H9 (cell line): ENCODE data around the gene CEACAM18. TPM values are rescaled to one million over a fixed set of nuclear protein-coding genes. Genes with fewer than 3 reads are reported as not detected.
"Not testable (repeated sequence)": the region's sequence is repeated elsewhere in the genome, so short reads cannot be mapped to it uniquely, and the experiment has no call there.

ENCODE experiments used
- DNase-seq: peaks from one replicate; pipeline ENCODE4 v3.0.0-alpha.2; 2017
- H2AFZ ChIP-seq: one replicate; pipeline ENCODE4 v1.6.1; 2013; ENCODE audit warnings: mild to moderate bottlenecking, low read length, control low read depth, moderate library complexity
- H2AK5ac ChIP-seq: 2 replicates; pipeline ENCODE4 v1.6.1; 2013; ENCODE audit warnings: low read length, control low read depth, mixed read lengths; ENCODE audit not compliant: insufficient read length
- H2BK120ac ChIP-seq: one replicate; pipeline ENCODE4 v1.6.1; 2013; ENCODE audit warnings: low read depth, mild to moderate bottlenecking, low read length, control low read depth, inconsistent platforms; ENCODE audit not compliant: poor library complexity, severe bottlenecking
- H2BK12ac ChIP-seq: 2 replicates; pipeline ENCODE4 v1.6.1; 2013; ENCODE audit warnings: low read length, control low read depth, mixed read lengths, low read depth; ENCODE audit not compliant: insufficient read length
- H2BK15ac ChIP-seq: 2 replicates; pipeline ENCODE4 v1.6.1; 2013; ENCODE audit warnings: low read depth, low read length, control low read depth
- H2BK20ac ChIP-seq: one replicate; pipeline ENCODE4 v1.6.1; 2013; ENCODE audit warnings: low read depth, mild to moderate bottlenecking, low read length, control low read depth, inconsistent platforms; ENCODE audit not compliant: poor library complexity, severe bottlenecking
- H2BK5ac ChIP-seq: 2 replicates; pipeline ENCODE4 v1.6.1; 2013; ENCODE audit warnings: low read length, control low read depth, mixed read lengths; ENCODE audit not compliant: insufficient read length
- H3K14ac ChIP-seq: 2 replicates; pipeline ENCODE4 v1.6.1; 2013; ENCODE audit warnings: low read length, control low read depth; ENCODE audit not compliant: insufficient read depth
- H3K18ac ChIP-seq: 2 replicates; pipeline ENCODE4 v1.6.1; 2013; ENCODE audit warnings: low read depth, mild to moderate bottlenecking, mixed read lengths, low read length, control low read depth; ENCODE audit not compliant: insufficient read length
- H3K23ac ChIP-seq: 2 replicates; pipeline ENCODE4 v1.6.1; 2013; ENCODE audit warnings: low read length, control low read depth, mixed read lengths, low read depth; ENCODE audit not compliant: insufficient read length
- H3K23me2 ChIP-seq: 2 replicates; pipeline ENCODE4 v1.6.1; 2013; ENCODE audit warnings: low read depth, mild to moderate bottlenecking, mixed read lengths, low read length, control low read depth; ENCODE audit not compliant: insufficient read length, poor library complexity, severe bottlenecking
- H3K27ac ChIP-seq: 2 replicates; pipeline ENCODE4 v1.5.1; 2013; ENCODE audit warnings: low read length, control low read depth, mixed read lengths, low read depth; ENCODE audit not compliant: insufficient read length
- H3K27me3 ChIP-seq: 2 replicates; pipeline ENCODE4 v1.6.1; 2013; ENCODE audit warnings: low read length, control low read depth, inconsistent platforms; ENCODE audit not compliant: insufficient read depth
- H3K4ac ChIP-seq: 2 replicates; pipeline ENCODE4 v1.6.1; 2013; ENCODE audit warnings: low read depth, mild to moderate bottlenecking, control low read depth, inconsistent platforms, low read length, moderate library complexity
- H3K4me1 ChIP-seq: 2 replicates; pipeline ENCODE4 v1.6.1; 2013; ENCODE audit warnings: low read length, control low read depth, inconsistent platforms; ENCODE audit not compliant: insufficient read depth
- H3K4me2 ChIP-seq: 2 replicates; pipeline ENCODE4 v1.6.1; 2013; ENCODE audit warnings: low read length, control low read depth, mixed read lengths; ENCODE audit not compliant: insufficient read length, insufficient read depth
- H3K56ac ChIP-seq: 2 replicates; pipeline ENCODE4 v1.6.1; 2013; ENCODE audit warnings: low read depth, mild to moderate bottlenecking, mixed read lengths, low read length, control low read depth; ENCODE audit not compliant: insufficient read length
- H3K79me1 ChIP-seq: 2 replicates; pipeline ENCODE4 v1.6.1; 2013; ENCODE audit warnings: low read depth, mild to moderate bottlenecking, moderate library complexity, low read length, control low read depth, inconsistent platforms; ENCODE audit not compliant: insufficient read depth, poor library complexity, severe bottlenecking
- H3K79me2 ChIP-seq: 2 replicates; pipeline ENCODE4 v1.6.1; 2013; ENCODE audit warnings: low read length, control low read depth, inconsistent platforms; ENCODE audit not compliant: insufficient read depth
- H3K9ac ChIP-seq: 2 replicates; pipeline ENCODE4 v1.6.1; 2013; ENCODE audit warnings: low read length, control low read depth, mixed read lengths; ENCODE audit not compliant: insufficient read length; ENCODE audit errors: extremely low read depth
- H3K9me3 ChIP-seq: one replicate; pipeline ENCODE4 v1.6.1; 2013; ENCODE audit warnings: low read depth, low read length, inconsistent platforms; ENCODE audit not compliant: control insufficient read depth
- H3T11ph ChIP-seq: one replicate; pipeline ENCODE4 v1.6.1; 2013; ENCODE audit warnings: mild to moderate bottlenecking, low read length, control low read depth, inconsistent platforms
- H4K20me1 ChIP-seq: one replicate; pipeline ENCODE4 v1.6.1; 2013; ENCODE audit not compliant: control insufficient read depth, insufficient read length, insufficient read depth
- H4K5ac ChIP-seq: 2 replicates; pipeline ENCODE4 v1.6.1; 2013; ENCODE audit warnings: low read depth, mild to moderate bottlenecking, mixed read lengths, low read length, control low read depth; ENCODE audit not compliant: insufficient read length
- H4K8ac ChIP-seq: replicated peaks from 2 replicates; pipeline ENCODE4 v1.6.1; 2013; ENCODE audit warnings: low read length, control low read depth, mixed read lengths, low read depth; ENCODE audit not compliant: insufficient read length
- H4K91ac ChIP-seq: 2 replicates; pipeline ENCODE4 v1.6.1; 2013; ENCODE audit warnings: low read depth, mild to moderate bottlenecking, moderate library complexity, mixed read lengths, low read length, control low read depth; ENCODE audit not compliant: insufficient read length
- H3K27ac Mint-ChIP-seq, 3 experiments: 2 replicates in 2 of 3; 3 replicates in 1 of 3; pipeline ENCODE4 v1.8.0; 2020 to 2021; ENCODE audit warnings: mixed read lengths in 3 of 3, mild to moderate bottlenecking in 1 of 3, moderate library complexity in 1 of 3
- H3K27me3 Mint-ChIP-seq: 2 replicates; pipeline ENCODE4 v1.8.0; 2021; ENCODE audit warnings: low read depth, mild to moderate bottlenecking, moderate library complexity, mixed read lengths
- H3K36me3 Mint-ChIP-seq, 3 experiments: 2 replicates in 2 of 3; 3 replicates in 1 of 3; pipeline ENCODE4 v1.8.0; 2020 to 2021; ENCODE audit warnings: low read depth in 3 of 3, mixed read lengths in 3 of 3; ENCODE audit not compliant: insufficient read depth in 1 of 3
- H3K4me1 Mint-ChIP-seq, 2 experiments: 2 replicates each; pipeline ENCODE4 v1.8.0; 2020; ENCODE audit warnings: mixed read lengths in 2 of 2
- H3K4me3 Mint-ChIP-seq, 2 experiments: 2 replicates in 1 of 2; 3 replicates in 1 of 2; pipeline ENCODE4 v1.8.0; 2020 to 2021; ENCODE audit warnings: mild to moderate bottlenecking in 2 of 2, mixed read lengths in 2 of 2, moderate library complexity in 1 of 2
- H3K9me3 Mint-ChIP-seq, 2 experiments: 2 replicates in 1 of 2; 3 replicates in 1 of 2; pipeline ENCODE4 v1.8.0; 2020; ENCODE audit warnings: mild to moderate bottlenecking in 2 of 2, mixed read lengths in 2 of 2, moderate library complexity in 1 of 2
- WGBS: extraction: QIAGEN DNeasy Blood & Tissue Kit; methylation state at CpG from one replicate; pipeline ENCODE4 v1.1.7; 2013; ENCODE audit warnings: missing lambda C conversion rate, low lambda C conversion rate, mixed read lengths; ENCODE audit not compliant: insufficient read length; ENCODE audit errors: extremely low coverage; 5-methylcytosine and 5-hydroxymethylcytosine counted together
- total RNA-seq: library from RNA; stranded (reverse); gene quantifications from 2 replicates; pipeline ENCODE4 v1.2.1, GENCODE V29; 2021
- TF ChIP-seq, protein P1 (sequence below): fragments of 200-600 bp; sonication (generic); conservative IDR thresholded peaks from 3 replicates; pipeline ENCODE4 v1.8.0; 2021; ENCODE audit warnings: antibody characterized with exemption, mild to moderate bottlenecking

Gene CEACAM18
- total RNA-seq, 1 experiment from 2014 or later = not detected

DNA sequence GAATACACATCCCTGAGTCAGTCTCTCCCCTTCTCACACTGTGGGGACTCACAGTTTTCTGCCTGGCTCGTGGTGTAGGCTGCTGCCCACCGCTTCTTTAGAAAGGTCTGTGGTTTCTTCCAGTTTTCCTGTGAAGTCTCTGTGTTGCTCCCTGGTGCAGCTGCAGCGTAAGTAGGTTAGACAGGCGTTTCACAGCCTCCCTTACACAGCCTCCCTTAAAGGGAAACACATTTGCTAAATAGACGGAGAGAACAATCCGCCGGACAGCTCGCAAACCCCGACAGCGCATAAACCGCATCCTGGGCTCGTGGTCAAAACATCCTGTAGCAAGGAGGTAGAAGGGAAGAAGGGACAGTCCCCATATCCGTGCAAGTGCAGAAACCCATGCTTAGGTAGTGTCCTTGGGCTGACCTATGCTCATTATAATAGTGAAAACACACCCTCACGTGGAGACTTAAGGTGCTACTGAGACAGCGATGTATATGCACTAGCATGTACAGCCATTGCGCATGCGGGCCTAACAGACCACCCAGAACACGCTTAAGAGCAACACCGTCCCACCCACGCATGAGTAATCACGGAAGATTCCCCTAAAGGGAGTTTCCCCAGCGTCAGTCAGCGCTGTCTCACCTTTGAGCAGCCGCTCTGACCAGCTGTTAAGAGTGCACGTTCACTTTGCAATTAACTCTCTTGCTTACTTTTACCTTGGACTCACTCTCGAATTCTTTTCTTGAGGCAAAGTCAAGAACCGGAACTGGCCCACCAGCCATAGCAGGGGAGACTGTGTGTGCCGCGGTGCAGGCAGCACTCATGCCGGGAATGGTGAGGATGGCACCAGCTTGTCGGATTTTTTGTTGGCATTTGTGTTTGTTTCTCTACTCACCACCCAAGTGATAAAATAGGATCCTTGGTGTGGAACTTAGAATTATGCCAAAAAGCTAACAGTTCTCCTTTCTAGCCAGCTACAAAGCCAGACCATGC is 36.6 kb upstream of the CEACAM18 start:
- Mint-ChIP-seq H3K27me3 (peaks cover 51% of the 10 kb centered on the region), H3K9me3 (peaks cover 1 to 34% of the 10 kb centered on the region in 2 experiments; a peak in 3 of 5 replicates), H3K27ac (peak overlapping the region in 1 of 3 experiments; percentile 68; a peak in 1 of 7 replicates), H3K36me3 (no peaks in the 10 kb centered on the region), H3K4me3 (no peak overlapping the region), H3K4me1 (peaks cover 2 to 10% of the 10 kb centered on the region in 2 experiments; a peak in 2 of 4 replicates)
- TF ChIP-seq, protein P1, sequence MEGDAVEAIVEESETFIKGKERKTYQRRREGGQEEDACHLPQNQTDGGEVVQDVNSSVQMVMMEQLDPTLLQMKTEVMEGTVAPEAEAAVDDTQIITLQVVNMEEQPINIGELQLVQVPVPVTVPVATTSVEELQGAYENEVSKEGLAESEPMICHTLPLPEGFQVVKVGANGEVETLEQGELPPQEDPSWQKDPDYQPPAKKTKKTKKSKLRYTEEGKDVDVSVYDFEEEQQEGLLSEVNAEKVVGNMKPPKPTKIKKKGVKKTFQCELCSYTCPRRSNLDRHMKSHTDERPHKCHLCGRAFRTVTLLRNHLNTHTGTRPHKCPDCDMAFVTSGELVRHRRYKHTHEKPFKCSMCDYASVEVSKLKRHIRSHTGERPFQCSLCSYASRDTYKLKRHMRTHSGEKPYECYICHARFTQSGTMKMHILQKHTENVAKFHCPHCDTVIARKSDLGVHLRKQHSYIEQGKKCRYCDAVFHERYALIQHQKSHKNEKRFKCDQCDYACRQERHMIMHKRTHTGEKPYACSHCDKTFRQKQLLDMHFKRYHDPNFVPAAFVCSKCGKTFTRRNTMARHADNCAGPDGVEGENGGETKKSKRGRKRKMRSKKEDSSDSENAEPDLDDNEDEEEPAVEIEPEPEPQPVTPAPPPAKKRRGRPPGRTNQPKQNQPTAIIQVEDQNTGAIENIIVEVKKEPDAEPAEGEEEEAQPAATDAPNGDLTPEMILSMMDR = no peak
- Histone ChIP-seq H3K79me1 (no peaks in the 10 kb centered on the region), H3K9ac (no peak overlapping the region), H2BK12ac (no peak overlapping the region), H3K18ac (no peak overlapping the region), H3K27me3 (no peaks in the 10 kb centered on the region), H3K4me1 (no peaks in the 10 kb centered on the region), H2BK5ac (no peak overlapping the region), H2AK5ac (no peak overlapping the region), H4K8ac (no peak overlapping the region), H4K20me1 (no peaks in the 10 kb centered on the region), H3K27ac (no peak overlapping the region), H3K23me2 (no peaks in the 10 kb centered on the region), H2BK20ac (no peak overlapping the region), H4K5ac (no peak overlapping the region), H4K91ac (no peak overlapping the region), H3K4ac (no peak overlapping the region), H3T11ph (no peak overlapping the region), H2BK15ac (no peak overlapping the region), H3K23ac (no peak overlapping the region), H3K56ac (no peak overlapping the region), H3K79me2 (no peaks in the 10 kb centered on the region), H3K4me2 (no peak overlapping the region), H3K14ac (no peak overlapping the region), H2AFZ (no peak overlapping the region), H2BK120ac (no peak overlapping the region), H3K9me3 (no peaks in the 10 kb centered on the region)
- no peak for DNase-seq
- WGBS = no CpG with 5 or more reads among the region's 31 CpGs

DNA sequence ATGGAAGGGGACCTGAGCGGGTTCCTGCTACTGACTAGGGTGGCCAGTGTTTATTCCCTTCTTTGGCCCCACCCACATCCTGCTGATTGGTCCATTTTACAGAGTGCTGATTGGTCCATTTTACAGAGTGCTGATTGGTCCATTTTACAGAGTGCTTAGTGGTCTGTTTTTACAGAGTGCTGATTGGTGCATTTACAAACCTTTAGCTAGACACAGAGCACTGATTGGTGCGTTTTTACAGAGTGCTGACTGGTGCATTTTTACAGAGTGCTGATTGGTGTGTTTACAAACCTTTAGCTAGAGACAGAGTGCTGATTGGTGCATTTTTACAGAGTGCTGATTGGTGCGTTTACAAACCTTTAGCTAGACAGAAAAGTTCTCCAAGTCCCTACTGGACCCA is 30.8 kb upstream of the CEACAM18 start:
- not testable (repeated sequence) for H2AK5ac ChIP-seq, H3K27ac ChIP-seq, H3K4me2 ChIP-seq, H3K27me3 ChIP-seq, H3K4me1 ChIP-seq, H3K79me2 ChIP-seq, H3K9me3 ChIP-seq, H3K4me3 Mint-ChIP-seq, H2BK120ac ChIP-seq, H2BK12ac ChIP-seq, H4K20me1 ChIP-seq, H4K91ac ChIP-seq, H2BK5ac ChIP-seq, H4K8ac ChIP-seq, H3K79me1 ChIP-seq, DNase-seq, H3K4me1 Mint-ChIP-seq, H3K56ac ChIP-seq, H3K27ac Mint-ChIP-seq, H2BK15ac ChIP-seq, H3K23me2 ChIP-seq, H3K23ac ChIP-seq, H3K36me3 Mint-ChIP-seq, H3K14ac ChIP-seq, H3K18ac ChIP-seq, H2BK20ac ChIP-seq, H4K5ac ChIP-seq, H3K9ac ChIP-seq, H3K4ac ChIP-seq, H3T11ph ChIP-seq, H2AFZ ChIP-seq
- peaks cover 29 to 75% of the 10 kb centered on the region in 2 experiments for H3K9me3 Mint-ChIP-seq
- peaks cover 60% of the 10 kb centered on the region for H3K27me3 Mint-ChIP-seq
- no CpG with 5 or more reads among the region's 3 CpGs for WGBS
